Thyroid gland (tissue), 4 donors: ENCODE measurements around the gene NBEAL2. TPM values are rescaled to one million over a fixed set of nuclear protein-coding genes. Genes with fewer than 3 reads are reported as not detected.
A peak's percentile ranks its signal among the peaks of the same experiment; 100 is the strongest.

Experiments
- DNase-seq, 2 donors: peaks; one replicate each; pipeline ENCODE4 v3.0.0-alpha.2; 2019
- H3K27ac ChIP-seq, 3 donors: fragments of 200-600 bp; sonication (generic); 1 replicate in 2 of 3; 2 replicates in 1 of 3; pipeline ENCODE4 v1.5.1; 2016 to 2019; ENCODE audit warnings: mild to moderate bottlenecking in 1 of 3, moderate library complexity in 1 of 3
- H3K27me3 ChIP-seq: fragments of 200-600 bp; sonication (generic); one replicate; pipeline ENCODE4 v1.5.1; 2019
- H3K36me3 ChIP-seq, 2 donors: fragments of 200-600 bp; sonication (generic); one replicate each; pipeline ENCODE4 v1.5.1; 2016 to 2019
- H3K4me1 ChIP-seq, 2 donors: fragments of 200-600 bp; sonication (generic); one replicate each; pipeline ENCODE4 v1.5.1; 2017 to 2019
- H3K4me3 ChIP-seq, 3 donors: fragments of 200-600 bp; sonication (generic); replicated peaks in 1 of 3; 1 replicate in 2 of 3; 2 replicates in 1 of 3; pipeline ENCODE4 v1.5.1; 2016; ENCODE audit warnings: mild to moderate bottlenecking in 1 of 3
- H3K9me3 ChIP-seq: fragments of 200-600 bp; sonication (generic); one replicate; pipeline ENCODE4 v1.5.1; 2017
- CTCF ChIP-seq, 6 experiments: fragments of 200-600 bp in 3 of 6; fragments of 450-650 bp in 3 of 6; sonication (generic) in 3 of 6; IDR thresholded peaks; one replicate each; pipeline ENCODE4 v1.5.1; 2016 to 2019; ENCODE audit warnings: antibody characterized with exemption in 6 of 6, mild to moderate bottlenecking in 2 of 6, inconsistent platforms in 1 of 6, moderate library complexity in 1 of 6
- POLR2A ChIP-seq, 2 donors: fragments of 450-650 bp; IDR thresholded peaks; one replicate each; pipeline ENCODE4 v1.6.1; 2017; ENCODE audit warnings: antibody characterized with exemption in 2 of 2, mild to moderate bottlenecking in 2 of 2, moderate library complexity in 1 of 2
- WGBS, 2 donors: methylation state at CpG; one replicate each; pipeline ENCODE4 v1.1.5; 2017; 5-methylcytosine and 5-hydroxymethylcytosine counted together
- intact Hi-C: fragments of 100-400 bp; cut with DNase I; formaldehyde crosslinking; loops from one replicate; pipeline ENCODE4 v1.15.1; 2023
- total RNA-seq, 4 donors: library from RNA; depleted of rRNA; stranded (reverse); fragments of >200 nt; gene quantifications; one replicate each; pipeline ENCODE4 v1.2.3, GENCODE V29; 2016

NBEAL2 gene
- total RNA-seq, 4 donors from 2014 or later, result 19.4 to 38.6 (median 27.5) TPM

- DNase-seq, result peak; percentile 53 to 60
Measured at GRCh38 chr3:46931631-46932331, 47.7 kb upstream of the NBEAL2 start.

GRCh38 chr3:46932455-46933225 lies 46.8 kb upstream of the NBEAL2 start:
- WGBS, 2 donors, result 68 to 76% methylated on average over 6 to 7 of the region's 7 CpGs
- Histone ChIP-seq H3K4me1 (peaks cover 86 to 94% of the 10 kb centered on the region in 2 donors), H3K27ac (peak overlapping the region; percentile 83 to 94 (median 90)), H3K27me3 (no peaks in the 10 kb centered on the region), H3K9me3 (no peaks in the 10 kb centered on the region), H3K4me3 (no peak overlapping the region), H3K36me3 (no peaks in the 10 kb centered on the region)
- intact Hi-C loops, result no loop called here
- peak; percentile 64 to 75 for DNase-seq
- TF ChIP-seq CTCF (IDR thresholded peaks at IDR 0.05) (no peak), POLR2A (IDR thresholded peaks at IDR 0.05) (no peak)

More at GRCh38 chr3:46931631-46932331, 47.7 kb upstream of the NBEAL2 start:
- intact Hi-C loops, result no loop called here
- Histone ChIP-seq H3K4me1 (peaks cover 94 to 99% of the 10 kb centered on the region in 2 donors), H3K27me3 (no peaks in the 10 kb centered on the region), H3K27ac (peak overlapping the region; percentile 83 to 94 (median 90)), H3K36me3 (no peaks in the 10 kb centered on the region), H3K4me3 (no peak overlapping the region), H3K9me3 (no peaks in the 10 kb centered on the region)
- TF ChIP-seq CTCF (IDR thresholded peaks at IDR 0.05) (no peak), POLR2A (IDR thresholded peaks at IDR 0.05) (no peak)
- WGBS, 2 donors, result 23 to 32% methylated on average over 6 of the region's 6 CpGs

GRCh38 chr3:46933261-46933660 lies 46.2 kb upstream of the NBEAL2 start:
- no peak overlapping the region for H3K4me3 ChIP-seq
- no peaks in the 10 kb centered on the region for H3K36me3 ChIP-seq
- TF ChIP-seq POLR2A (IDR thresholded peaks at IDR 0.05) (no peak), CTCF (IDR thresholded peaks at IDR 0.05) (no peak)
- no peaks in the 10 kb centered on the region for H3K9me3 ChIP-seq
- peaks cover 85 to 94% of the 10 kb centered on the region in 2 donors for H3K4me1 ChIP-seq
- DNase-seq, result no peak
- 40 to 61% methylated on average over 6 of the region's 6 CpGs for WGBS, 2 donors
- no peaks in the 10 kb centered on the region for H3K27me3 ChIP-seq
- intact Hi-C loops, result no loop called here
- peak overlapping the region; percentile 83 to 94 (median 90) for H3K27ac ChIP-seq

- Histone ChIP-seq H3K36me3 (no peaks in the 10 kb centered on the region), H3K9me3 (no peaks in the 10 kb centered on the region), H3K27me3 (no peaks in the 10 kb centered on the region), H3K27ac (peak overlapping the region; percentile 83 to 94 (median 90)), H3K4me3 (no peak overlapping the region), H3K4me1 (peaks cover 77 to 94% of the 10 kb centered on the region in 2 donors)
- intact Hi-C loops, result no loop called here
- WGBS, 2 donors, result 43 to 57% methylated on average over 2 of the region's 2 CpGs
- peak; percentile 69 to 71 for DNase-seq
- TF ChIP-seq POLR2A (IDR thresholded peaks at IDR 0.05) (no peak), CTCF (IDR thresholded peaks at IDR 0.05) (no peak)
Measured at GRCh38 chr3:46934072-46934471, 45.4 kb upstream of the NBEAL2 start.
